HEK293 (cell line): ENCODE measurements around the gene TRAPPC2.

ENCODE experiments used
- CTCF ChIA-PET: fragments of 350-600 bp; formaldehyde crosslinking; extraction: SDS; loops from one replicate; lab custom pipeline; 2021; ENCODE audit warnings: antibody characterized with exemption; lab: Yijun Ruan, JAX
- POLR2A ChIA-PET: fragments of 300-600 bp; formaldehyde crosslinking; extraction: SDS; loops from one replicate; lab custom pipeline; 2020; ENCODE audit warnings: antibody characterized with exemption, inconsistent platforms; lab: Yijun Ruan, JAX
- H3K27ac ChIP-seq: fragments of 200-500 bp; sonication (Bioruptor generic); 2 replicates; pipeline ENCODE4 v1.5.1; 2014; ENCODE audit warnings: low read depth, low read length, control low read depth, inconsistent platforms; ENCODE audit errors: extremely low read depth
- H3K36me3 ChIP-seq, 2 experiments: fragments of 200-500 bp in 1 of 2; sonication (Bioruptor generic) in 1 of 2; 1 replicate in 1 of 2; 2 replicates in 1 of 2; pipeline ENCODE4 v1.5.1; 2014 to 2017; ENCODE audit warnings: inconsistent platforms in 2 of 2, low read length in 2 of 2; ENCODE audit not compliant: control insufficient read depth in 2 of 2, insufficient read depth in 1 of 2
- H3K4me1 ChIP-seq: fragments of 200-500 bp; sonication (Bioruptor generic); 2 replicates; pipeline ENCODE4 v1.5.1; 2014; ENCODE audit warnings: mild to moderate bottlenecking, low read length, inconsistent platforms; ENCODE audit not compliant: control insufficient read depth, insufficient read depth
- H3K4me3 ChIP-seq: 2 replicates; pipeline ENCODE4 v1.5.1; 2011; ENCODE audit warnings: low read depth, mild to moderate bottlenecking, control low read depth, low read length, moderate library complexity
- H3K9me3 ChIP-seq: fragments of 200-500 bp; sonication (Bioruptor generic); 2 replicates; pipeline ENCODE4 v1.5.1; 2014; ENCODE audit warnings: low read depth, low read length, inconsistent platforms; ENCODE audit not compliant: control insufficient read depth, insufficient read depth
- FEZF1 ChIP-seq: fragments of 450-650 bp; formaldehyde crosslinking; IDR thresholded peaks from 2 replicates; pipeline ENCODE4 v1.5.1; 2016; ENCODE audit warnings: missing biosample characterization, missing genetic modification characterization
- KLF1 ChIP-seq: fragments of 450-650 bp; formaldehyde crosslinking; IDR thresholded peaks from 2 replicates; pipeline ENCODE4 v1.5.1; 2016; ENCODE audit warnings: missing biosample characterization, missing genetic modification characterization
- KLF16 ChIP-seq: fragments of 450-650 bp; formaldehyde crosslinking; IDR thresholded peaks from 2 replicates; pipeline ENCODE4 v1.5.1; 2017; ENCODE audit warnings: missing biosample characterization, missing genetic modification characterization
- KLF8 ChIP-seq: fragments of 450-650 bp; formaldehyde crosslinking; IDR thresholded peaks from 2 replicates; pipeline ENCODE4 v1.5.1; 2016; ENCODE audit warnings: missing biosample characterization, missing genetic modification characterization
- MZF1 ChIP-seq: fragments of 450-650 bp; formaldehyde crosslinking; IDR thresholded peaks from 2 replicates; pipeline ENCODE4 v1.5.1; 2017; ENCODE audit warnings: missing biosample characterization, missing genetic modification characterization, borderline replicate concordance
- RBAK ChIP-seq: fragments of 450-650 bp; formaldehyde crosslinking; IDR thresholded peaks from 2 replicates; pipeline ENCODE4 v1.5.1; 2016; ENCODE audit warnings: missing biosample characterization, missing genetic modification characterization
- REPIN1 ChIP-seq: fragments of 450-650 bp; formaldehyde crosslinking; IDR thresholded peaks from 2 replicates; pipeline ENCODE4 v1.5.1; 2017; ENCODE audit warnings: missing biosample characterization, missing genetic modification characterization, low read depth
- SP7 ChIP-seq: fragments of 450-650 bp; formaldehyde crosslinking; IDR thresholded peaks from 2 replicates; pipeline ENCODE4 v1.5.1; 2016; ENCODE audit warnings: missing biosample characterization, missing genetic modification characterization
- WT1 ChIP-seq: fragments of 450-650 bp; formaldehyde crosslinking; IDR thresholded peaks from 2 replicates; pipeline ENCODE4 v1.5.1; 2016; ENCODE audit warnings: missing biosample characterization, missing genetic modification characterization
- YY2 ChIP-seq: fragments of 450-650 bp; formaldehyde crosslinking; IDR thresholded peaks from 2 replicates; pipeline ENCODE4 v1.5.1; 2016; ENCODE audit warnings: missing biosample characterization, missing genetic modification characterization
- ZBTB17 ChIP-seq: fragments of 450-650 bp; formaldehyde crosslinking; IDR thresholded peaks from 2 replicates; pipeline ENCODE4 v1.5.1; 2016; ENCODE audit warnings: missing biosample characterization, missing genetic modification characterization
- ZBTB21 ChIP-seq: fragments of 450-650 bp; formaldehyde crosslinking; IDR thresholded peaks from 2 replicates; pipeline ENCODE4 v1.5.1; 2017; ENCODE audit warnings: missing biosample characterization, missing genetic modification characterization
- ZBTB7A ChIP-seq: fragments of 450-650 bp; formaldehyde crosslinking; IDR thresholded peaks from 2 replicates; pipeline ENCODE4 v1.5.1; 2016; ENCODE audit warnings: low read depth, missing biosample characterization, missing genetic modification characterization
- ZBTB8A ChIP-seq: fragments of 450-650 bp; formaldehyde crosslinking; IDR thresholded peaks from 2 replicates; pipeline ENCODE4 v1.5.1; 2016; ENCODE audit warnings: missing biosample characterization, missing genetic modification characterization
- ZFP3 ChIP-seq: fragments of 450-650 bp; formaldehyde crosslinking; IDR thresholded peaks from 2 replicates; pipeline ENCODE4 v1.5.1; 2016; ENCODE audit warnings: low read depth, missing biosample characterization, missing genetic modification characterization
- ZNF138 ChIP-seq: fragments of 450-650 bp; formaldehyde crosslinking; IDR thresholded peaks from 2 replicates; pipeline ENCODE4 v1.5.1; 2016; ENCODE audit warnings: missing biosample characterization, missing genetic modification characterization, borderline replicate concordance
- ZNF140 ChIP-seq: fragments of 450-650 bp; formaldehyde crosslinking; IDR thresholded peaks from 2 replicates; pipeline ENCODE4 v1.5.1; 2016; ENCODE audit warnings: missing biosample characterization, missing genetic modification characterization
- ZNF426 ChIP-seq: fragments of 450-650 bp; formaldehyde crosslinking; IDR thresholded peaks from 2 replicates; pipeline ENCODE4 v1.5.1; 2017; ENCODE audit warnings: missing biosample characterization, missing genetic modification characterization, mild to moderate bottlenecking, inconsistent platforms, moderate library complexity
- ZNF473 ChIP-seq: fragments of 450-650 bp; formaldehyde crosslinking; IDR thresholded peaks from 2 replicates; pipeline ENCODE4 v1.5.1; 2017; ENCODE audit warnings: missing biosample characterization, missing genetic modification characterization
- ZNF510 ChIP-seq: fragments of 450-650 bp; formaldehyde crosslinking; IDR thresholded peaks from 2 replicates; pipeline ENCODE4 v1.5.1; 2018; ENCODE audit warnings: mild to moderate bottlenecking, missing genetic modification characterization, missing biosample characterization; ENCODE audit not compliant: insufficient replicate concordance
- ZNF549 ChIP-seq: fragments of 450-650 bp; IDR thresholded peaks from 2 replicates; pipeline ENCODE4 v1.5.1; 2018; ENCODE audit warnings: missing biosample characterization, missing genetic modification characterization, mild to moderate bottlenecking, inconsistent platforms, moderate library complexity
- ZNF600 ChIP-seq: fragments of 450-650 bp; formaldehyde crosslinking; IDR thresholded peaks from 2 replicates; pipeline ENCODE4 v1.5.1; 2016; ENCODE audit warnings: missing biosample characterization, missing genetic modification characterization
- ZNF621 ChIP-seq: fragments of 450-650 bp; formaldehyde crosslinking; IDR thresholded peaks from 2 replicates; pipeline ENCODE4 v1.5.1; 2017; ENCODE audit warnings: missing biosample characterization, missing genetic modification characterization
- ZNF623 ChIP-seq: fragments of 450-650 bp; formaldehyde crosslinking; IDR thresholded peaks from 2 replicates; pipeline ENCODE4 v1.5.1; 2016; ENCODE audit warnings: missing biosample characterization, missing genetic modification characterization
- ZNF629 ChIP-seq: fragments of 450-650 bp; formaldehyde crosslinking; IDR thresholded peaks from 2 replicates; pipeline ENCODE4 v1.5.1; 2017; ENCODE audit warnings: missing biosample characterization, missing genetic modification characterization
- ZNF660 ChIP-seq: fragments of 450-650 bp; IDR thresholded peaks from 2 replicates; pipeline ENCODE4 v1.5.1; 2018; ENCODE audit warnings: missing biosample characterization, mild to moderate bottlenecking, missing genetic modification characterization
- ZNF664 ChIP-seq: fragments of 450-650 bp; formaldehyde crosslinking; IDR thresholded peaks from 2 replicates; pipeline ENCODE4 v1.5.1; 2016; ENCODE audit warnings: missing biosample characterization, missing genetic modification characterization
- ZNF701 ChIP-seq: fragments of 450-650 bp; formaldehyde crosslinking; IDR thresholded peaks from 2 replicates; pipeline ENCODE4 v1.5.1; 2016; ENCODE audit warnings: missing biosample characterization, missing genetic modification characterization
- ZNF785 ChIP-seq: fragments of 450-650 bp; formaldehyde crosslinking; IDR thresholded peaks from 2 replicates; pipeline ENCODE4 v1.5.1; 2016; ENCODE audit warnings: missing biosample characterization, missing genetic modification characterization
- ZXDB ChIP-seq: fragments of 450-650 bp; formaldehyde crosslinking; IDR thresholded peaks from 2 replicates; pipeline ENCODE4 v1.5.1; 2016; ENCODE audit warnings: missing biosample characterization, missing genetic modification characterization
- TF ChIP-seq, protein P1 (sequence below): fragments of 450-650 bp; formaldehyde crosslinking; IDR thresholded peaks from 2 replicates; pipeline ENCODE4 v1.5.1; 2016; ENCODE audit warnings: missing biosample characterization, missing genetic modification characterization
- TF ChIP-seq, protein P2 (sequence below): fragments of 450-650 bp; formaldehyde crosslinking; IDR thresholded peaks from 2 replicates; pipeline ENCODE4 v1.5.1; 2017; ENCODE audit warnings: missing biosample characterization, missing genetic modification characterization
- TF ChIP-seq, protein P3 (sequence below): fragments of 450-650 bp; formaldehyde crosslinking; IDR thresholded peaks from 2 replicates; pipeline ENCODE4 v1.5.1; 2016; ENCODE audit warnings: missing biosample characterization, missing genetic modification characterization

TRAPPC2 gene

DNA sequence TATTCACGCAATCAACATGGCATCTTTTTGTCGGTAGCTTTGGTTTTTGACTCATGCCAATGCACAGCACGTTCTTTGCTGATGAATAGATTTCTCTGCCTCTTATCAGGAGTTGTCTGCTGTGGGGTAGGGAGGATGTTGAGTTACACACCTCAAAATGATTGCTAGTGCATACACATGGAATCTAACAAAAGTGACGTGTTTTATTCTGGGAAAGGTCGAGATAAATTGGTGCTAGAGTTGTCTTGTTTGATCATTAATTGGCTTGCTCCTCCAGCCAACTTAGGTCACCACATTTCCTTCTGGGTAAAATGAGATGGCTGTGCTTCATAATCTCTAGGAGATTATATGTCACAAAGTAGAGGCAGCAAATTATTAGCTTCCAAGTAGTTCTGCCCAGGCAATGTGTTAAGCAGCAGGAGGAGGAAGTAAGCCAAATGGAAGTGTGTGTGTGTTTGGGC, 41.6 kb downstream of the TRAPPC2 start (continued):
- TF ChIP-seq, protein P1, sequence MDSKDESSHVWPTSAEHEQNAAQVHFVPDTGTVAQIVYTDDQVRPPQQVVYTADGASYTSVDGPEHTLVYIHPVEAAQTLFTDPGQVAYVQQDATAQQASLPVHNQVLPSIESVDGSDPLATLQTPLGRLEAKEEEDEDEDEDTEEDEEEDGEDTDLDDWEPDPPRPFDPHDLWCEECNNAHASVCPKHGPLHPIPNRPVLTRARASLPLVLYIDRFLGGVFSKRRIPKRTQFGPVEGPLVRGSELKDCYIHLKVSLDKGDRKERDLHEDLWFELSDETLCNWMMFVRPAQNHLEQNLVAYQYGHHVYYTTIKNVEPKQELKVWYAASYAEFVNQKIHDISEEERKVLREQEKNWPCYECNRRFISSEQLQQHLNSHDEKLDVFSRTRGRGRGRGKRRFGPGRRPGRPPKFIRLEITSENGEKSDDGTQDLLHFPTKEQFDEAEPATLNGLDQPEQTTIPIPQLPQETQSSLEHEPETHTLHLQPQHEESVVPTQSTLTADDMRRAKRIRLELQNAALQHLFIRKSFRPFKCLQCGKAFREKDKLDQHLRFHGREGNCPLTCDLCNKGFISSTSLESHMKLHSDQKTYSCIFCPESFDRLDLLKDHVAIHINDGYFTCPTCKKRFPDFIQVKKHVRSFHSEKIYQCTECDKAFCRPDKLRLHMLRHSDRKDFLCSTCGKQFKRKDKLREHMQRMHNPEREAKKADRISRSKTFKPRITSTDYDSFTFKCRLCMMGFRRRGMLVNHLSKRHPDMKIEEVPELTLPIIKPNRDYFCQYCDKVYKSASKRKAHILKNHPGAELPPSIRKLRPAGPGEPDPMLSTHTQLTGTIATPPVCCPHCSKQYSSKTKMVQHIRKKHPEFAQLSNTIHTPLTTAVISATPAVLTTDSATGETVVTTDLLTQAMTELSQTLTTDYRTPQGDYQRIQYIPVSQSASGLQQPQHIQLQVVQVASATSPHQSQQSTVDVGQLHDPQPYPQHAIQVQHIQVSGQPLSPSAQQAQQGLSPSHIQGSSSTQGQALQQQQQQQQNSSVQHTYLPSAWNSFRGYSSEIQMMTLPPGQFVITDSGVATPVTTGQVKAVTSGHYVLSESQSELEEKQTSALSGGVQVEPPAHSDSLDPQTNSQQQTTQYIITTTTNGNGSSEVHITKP (tag by site-specific recombination) = peak; percentile 74
- TF ChIP-seq ZNF621 (no peak), ZNF140 (no peak), YY2 (tag by site-specific recombination) (no peak), ZNF510 (tag by site-specific recombination) (no peak), REPIN1 (tag by site-specific recombination) (no peak), ZNF473 (tag by site-specific recombination) (no peak), ZFP3 (tag by site-specific recombination) (no peak), ZNF701 (tag by site-specific recombination) (no peak), ZNF623 (tag by site-specific recombination) (no peak), ZNF600 (tag by site-specific recombination) (peak; percentile 33; the same call in 1 of the 2 replicates), KLF16 (tag by site-specific recombination) (no peak), FEZF1 (tag by site-specific recombination) (peak; percentile 8; the same call in 1 of the 2 replicates), SP7 (tag by site-specific recombination) (peak; percentile 96), ZNF629 (tag by site-specific recombination) (peak; percentile 54), MZF1 (no peak), ZXDB (no peak), ZBTB17 (tag by site-specific recombination) (no peak), KLF1 (0 out of 2 replicates have a peak, but pooled peaks have one; percentile 7), ZNF785 (tag by site-specific recombination) (no peak), ZNF660 (tag by site-specific recombination) (0 out of 2 replicates have a peak, but pooled peaks have one; percentile 1), ZBTB21 (tag by site-specific recombination) (no peak), RBAK (no peak), ZNF426 (no peak), WT1 (tag by site-specific recombination) (no peak), ZNF549 (tag by site-specific recombination) (no peak), ZNF664 (tag by site-specific recombination) (peak; percentile 76)

DNA sequence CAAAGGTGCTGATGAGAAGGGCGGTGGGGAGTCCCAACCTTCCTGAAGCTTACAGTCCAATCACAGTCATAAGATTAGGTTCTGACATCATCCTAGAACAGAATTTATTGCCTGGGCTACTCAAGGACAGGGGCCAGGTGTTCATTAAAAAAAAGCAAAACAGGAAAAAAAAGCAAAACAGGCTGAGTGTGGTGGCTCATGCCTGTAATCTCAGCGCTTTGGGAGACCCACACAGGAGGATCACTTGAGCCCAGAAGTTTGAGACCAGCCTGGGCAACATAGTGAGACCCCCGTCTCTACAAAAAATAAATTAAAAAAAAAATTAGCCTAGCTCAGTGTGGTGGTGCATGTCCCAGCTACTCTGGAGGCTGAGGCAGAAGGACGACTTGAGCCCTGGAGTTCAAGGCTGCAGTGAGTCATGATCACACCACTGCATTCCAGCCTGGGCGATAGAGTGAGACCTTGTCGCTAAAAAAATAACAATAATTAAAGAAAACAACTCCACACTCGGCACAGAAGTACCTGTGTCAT, 42.5 kb downstream of the TRAPPC2 start:
- H3K9me3 ChIP-seq = no peaks in the 10 kb centered on the region
- ChIA-PET CTCF (interaction anchor here (0.6 to 1.5 kb wide), 4 partner anchors 20 to 43 kb away, joined by 3 to 5 read pairs (median 4); partner anchors contain the start of gene OFD1), POLR2A (interaction anchor here (0.6 to 6.8 kb wide), 6 partner anchors 23 to 338 kb away, joined by 3 to 46 read pairs (median 4); partner anchors contain the start of genes GEMIN8, OFD1 and TRAPPC2)
- H3K36me3 ChIP-seq = no peaks in the 10 kb centered on the region
- peak overlapping the region; percentile 29; the same call in 1 of the 2 replicates for H3K27ac ChIP-seq
- no peak overlapping the region for H3K4me3 ChIP-seq
- peaks cover 47% of the 10 kb centered on the region for H3K4me1 ChIP-seq
- TF ChIP-seq, protein P2, sequence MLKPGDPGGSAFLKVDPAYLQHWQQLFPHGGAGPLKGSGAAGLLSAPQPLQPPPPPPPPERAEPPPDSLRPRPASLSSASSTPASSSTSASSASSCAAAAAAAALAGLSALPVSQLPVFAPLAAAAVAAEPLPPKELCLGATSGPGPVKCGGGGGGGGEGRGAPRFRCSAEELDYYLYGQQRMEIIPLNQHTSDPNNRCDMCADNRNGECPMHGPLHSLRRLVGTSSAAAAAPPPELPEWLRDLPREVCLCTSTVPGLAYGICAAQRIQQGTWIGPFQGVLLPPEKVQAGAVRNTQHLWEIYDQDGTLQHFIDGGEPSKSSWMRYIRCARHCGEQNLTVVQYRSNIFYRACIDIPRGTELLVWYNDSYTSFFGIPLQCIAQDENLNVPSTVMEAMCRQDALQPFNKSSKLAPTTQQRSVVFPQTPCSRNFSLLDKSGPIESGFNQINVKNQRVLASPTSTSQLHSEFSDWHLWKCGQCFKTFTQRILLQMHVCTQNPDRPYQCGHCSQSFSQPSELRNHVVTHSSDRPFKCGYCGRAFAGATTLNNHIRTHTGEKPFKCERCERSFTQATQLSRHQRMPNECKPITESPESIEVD (tag by site-specific recombination) = peak; percentile 47; the same call in 1 of the 2 replicates
- TF ChIP-seq ZNF600 (tag by site-specific recombination) = peak; percentile 70
- TF ChIP-seq ZNF138 = no peak
- TF ChIP-seq KLF8 = peak; percentile 69
- peak; percentile 79 for TF ChIP-seq ZXDB
- TF ChIP-seq ZNF664 (tag by site-specific recombination) = peak; percentile 62; the same call in 1 of the 2 replicates
- 0 out of 2 replicates have a peak, but pooled peaks have one; percentile 31 for TF ChIP-seq ZBTB8A (tag by site-specific recombination)
- TF ChIP-seq, protein P3, sequence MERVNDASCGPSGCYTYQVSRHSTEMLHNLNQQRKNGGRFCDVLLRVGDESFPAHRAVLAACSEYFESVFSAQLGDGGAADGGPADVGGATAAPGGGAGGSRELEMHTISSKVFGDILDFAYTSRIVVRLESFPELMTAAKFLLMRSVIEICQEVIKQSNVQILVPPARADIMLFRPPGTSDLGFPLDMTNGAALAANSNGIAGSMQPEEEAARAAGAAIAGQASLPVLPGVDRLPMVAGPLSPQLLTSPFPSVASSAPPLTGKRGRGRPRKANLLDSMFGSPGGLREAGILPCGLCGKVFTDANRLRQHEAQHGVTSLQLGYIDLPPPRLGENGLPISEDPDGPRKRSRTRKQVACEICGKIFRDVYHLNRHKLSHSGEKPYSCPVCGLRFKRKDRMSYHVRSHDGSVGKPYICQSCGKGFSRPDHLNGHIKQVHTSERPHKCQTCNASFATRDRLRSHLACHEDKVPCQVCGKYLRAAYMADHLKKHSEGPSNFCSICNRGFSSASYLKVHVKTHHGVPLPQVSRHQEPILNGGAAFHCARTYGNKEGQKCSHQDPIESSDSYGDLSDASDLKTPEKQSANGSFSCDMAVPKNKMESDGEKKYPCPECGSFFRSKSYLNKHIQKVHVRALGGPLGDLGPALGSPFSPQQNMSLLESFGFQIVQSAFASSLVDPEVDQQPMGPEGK = peak; percentile 78
- peak; percentile 50; the same call in 1 of the 2 replicates for TF ChIP-seq ZBTB7A
